ENCODE data around the gene WFIKKN2. TPM values are rescaled to one million over a fixed set of nuclear protein-coding genes. Genes with fewer than 3 reads are reported as not detected.

WFIKKN2 gene
- total RNA-seq, 1 donor from 2014 or later = 0.19 TPM

GRCh38 chr17:50807675-50808074 is 27.7 kb upstream of the WFIKKN2 start:
- DNase-seq (ENCODE audit: low spot score) = no peak
- intact Hi-C loops (cut with DNase I) = no loop called here

- intact Hi-C loops (cut with DNase I) = no loop called here
- DNase-seq (ENCODE audit: low spot score) = no peak
Observed at GRCh38 chr17:50808413-50808812, 27.0 kb upstream of the WFIKKN2 start.

- intact Hi-C loops (cut with DNase I) = no loop called here
- DNase-seq (ENCODE audit: low spot score) = no peak
Observed at GRCh38 chr17:50808888-50809287, 26.5 kb upstream of the WFIKKN2 start.

DNA sequence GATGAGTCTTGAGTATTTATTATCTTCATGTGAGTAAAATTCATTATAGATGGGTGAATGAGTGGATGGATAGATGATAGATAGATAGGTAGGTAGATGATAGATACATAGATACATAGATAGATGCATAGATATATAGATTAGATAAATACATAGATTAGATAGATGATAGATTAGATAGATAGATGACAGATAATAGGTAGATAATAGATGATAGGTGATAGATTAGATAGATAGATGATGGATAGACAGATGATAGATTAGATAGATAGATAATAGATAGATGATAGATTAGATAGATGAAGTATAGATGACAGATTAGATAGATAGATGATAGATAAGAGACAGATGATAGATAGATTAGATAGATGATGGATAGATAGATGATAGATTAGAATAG is 21.8 kb upstream of the WFIKKN2 start:
- intact Hi-C loops (cut with DNase I) = no loop called here
- DNase-seq (ENCODE audit: low spot score) = no peak

DNA sequence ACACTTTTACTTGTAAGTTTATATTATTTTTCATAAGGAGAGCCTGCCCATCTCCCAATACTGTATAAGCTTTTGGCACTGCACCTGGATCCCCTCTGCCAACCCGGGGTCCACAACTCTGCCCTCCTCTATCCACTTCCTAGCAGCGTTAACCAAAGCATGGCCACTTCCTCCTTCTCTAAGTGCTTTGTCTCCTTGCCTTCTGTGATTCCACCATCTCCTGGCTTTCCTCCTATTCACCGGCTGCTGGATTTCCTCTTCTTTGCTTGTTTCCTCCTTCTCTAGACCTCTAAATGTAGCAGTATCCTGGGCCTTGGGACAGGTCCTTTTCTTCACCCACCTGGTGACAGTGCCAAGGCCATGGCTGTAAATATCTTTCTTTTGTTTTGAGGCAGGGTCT is 20.0 kb upstream of the WFIKKN2 start:
- no peak for DNase-seq (ENCODE audit: low spot score)
- intact Hi-C loops (cut with DNase I) = no loop called here

- no peak for DNase-seq (ENCODE audit: low spot score)
- intact Hi-C loops (cut with DNase I) = no loop called here
Observed at GRCh38 chr17:50816271-50816670, 19.1 kb upstream of the WFIKKN2 start.

DNA sequence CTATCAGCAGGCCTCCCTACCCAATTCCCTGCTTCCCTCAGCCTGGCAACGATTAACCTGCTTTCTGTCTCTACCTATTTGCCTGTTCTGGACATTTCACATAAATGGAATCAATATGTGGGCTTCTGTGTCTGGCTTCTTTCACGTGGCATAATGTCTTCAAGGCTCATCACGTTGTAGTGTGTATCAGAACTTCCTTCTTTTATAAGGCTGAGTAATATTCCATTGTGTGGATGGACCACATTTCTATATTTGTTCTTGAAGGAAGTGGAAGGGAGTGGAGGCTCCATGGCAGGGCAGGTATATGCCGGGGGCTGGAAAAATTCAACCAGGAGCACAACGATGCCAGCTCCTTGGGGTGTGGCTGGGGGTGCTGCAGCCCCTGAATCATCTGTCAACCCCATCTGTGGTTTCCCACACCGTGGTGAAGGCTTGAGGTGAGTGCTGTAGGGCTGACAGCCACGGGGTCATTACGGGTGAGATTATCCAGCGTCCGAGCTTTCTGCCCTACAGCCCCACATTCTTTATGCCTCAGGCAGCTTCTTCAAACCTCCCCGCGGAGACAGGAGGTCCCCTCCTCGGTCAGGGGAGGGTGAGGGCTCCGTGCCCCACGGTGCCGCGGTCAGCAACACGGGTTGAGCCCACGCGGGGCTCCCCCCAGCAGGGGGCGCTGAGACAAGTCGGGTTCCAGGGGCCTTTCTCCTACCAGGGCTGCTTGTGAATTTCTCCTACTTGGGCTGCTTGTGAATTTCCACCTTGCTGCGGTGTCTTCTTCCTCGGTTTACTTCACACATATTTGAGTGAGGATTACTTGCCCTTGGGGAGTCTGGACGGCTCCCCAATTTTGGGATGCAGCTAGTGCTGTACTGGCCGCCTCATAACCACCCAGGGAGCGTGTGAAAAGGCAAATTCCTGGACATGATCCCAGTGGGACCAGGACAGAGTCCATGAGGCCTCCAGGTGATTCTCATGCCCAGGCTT is 18.3 kb upstream of the WFIKKN2 start:
- intact Hi-C loops (cut with DNase I) = no loop called here
- DNase-seq (ENCODE audit: low spot score) = no peak

- intact Hi-C loops (cut with DNase I) = no loop called here
- DNase-seq (ENCODE audit: low spot score) = no peak
Observed at GRCh38 chr17:50817838-50818237, 17.5 kb upstream of the WFIKKN2 start.

DNA sequence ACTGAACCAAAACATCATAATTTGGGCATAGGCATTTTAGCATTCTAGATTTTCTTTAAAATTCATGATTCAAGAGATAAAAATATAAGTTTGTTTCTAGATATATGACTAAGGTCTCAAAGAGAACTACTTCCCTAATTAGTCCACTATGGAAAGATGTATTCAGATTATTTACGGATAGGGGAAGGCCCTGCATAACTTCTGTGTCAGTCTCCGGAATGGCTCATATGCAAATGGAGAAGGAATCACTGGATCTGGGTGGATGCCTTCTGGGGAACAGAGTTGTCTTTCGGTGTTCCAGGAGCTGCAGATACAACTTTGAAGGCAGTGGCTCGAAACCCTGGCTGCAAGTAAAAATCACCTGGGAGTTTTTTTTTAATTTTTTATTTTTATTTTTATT is 17.1 kb upstream of the WFIKKN2 start:
- intact Hi-C loops (cut with DNase I) = no loop called here
- DNase-seq (ENCODE audit: low spot score) = no peak

DNA sequence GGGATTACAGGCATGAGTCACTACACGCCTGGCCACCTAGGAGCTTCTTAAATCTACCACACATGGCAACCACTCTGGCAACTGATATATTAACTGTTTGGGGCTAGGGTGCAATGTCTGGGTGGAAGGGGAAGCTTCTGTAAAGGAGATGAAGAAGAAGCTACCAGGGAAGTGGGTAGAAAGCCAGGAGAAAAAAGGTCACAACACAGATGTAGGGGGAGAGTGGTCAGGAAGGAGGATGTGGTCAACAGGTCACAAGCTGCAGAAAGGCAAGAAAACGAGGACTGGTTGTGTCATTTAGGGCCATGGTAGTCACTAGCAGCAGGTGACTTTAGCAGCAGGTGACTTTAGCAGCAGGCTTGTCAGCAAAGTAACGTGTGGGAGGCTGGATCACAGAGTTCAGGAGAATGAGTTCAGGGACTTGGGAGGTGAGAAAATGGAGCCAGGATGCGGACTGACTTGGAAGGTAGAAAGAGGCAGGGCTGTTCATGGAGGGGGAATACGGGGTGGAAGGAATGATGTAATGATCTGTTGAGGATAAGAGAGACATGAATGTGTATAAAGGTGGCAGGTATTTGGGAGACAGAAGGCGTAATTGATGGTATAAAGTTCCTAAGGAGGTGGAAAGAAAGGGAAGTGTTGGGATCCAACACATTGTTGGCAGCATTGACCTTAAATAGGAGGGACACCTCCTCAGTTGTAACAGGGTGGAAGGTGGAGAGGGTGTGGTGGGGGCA is 16.3 kb upstream of the WFIKKN2 start:
- intact Hi-C loops (cut with DNase I) = no loop called here
- DNase-seq (ENCODE audit: low spot score) = no peak

GRCh38 chr17:50820651-50821050 is 14.7 kb upstream of the WFIKKN2 start:
- intact Hi-C loops (cut with DNase I) = no loop called here
- no peak for DNase-seq (ENCODE audit: low spot score)

- no peak for DNase-seq (ENCODE audit: low spot score)
- intact Hi-C loops (cut with DNase I) = no loop called here
Observed at GRCh38 chr17:50822550-50822949, 12.8 kb upstream of the WFIKKN2 start.

DNA sequence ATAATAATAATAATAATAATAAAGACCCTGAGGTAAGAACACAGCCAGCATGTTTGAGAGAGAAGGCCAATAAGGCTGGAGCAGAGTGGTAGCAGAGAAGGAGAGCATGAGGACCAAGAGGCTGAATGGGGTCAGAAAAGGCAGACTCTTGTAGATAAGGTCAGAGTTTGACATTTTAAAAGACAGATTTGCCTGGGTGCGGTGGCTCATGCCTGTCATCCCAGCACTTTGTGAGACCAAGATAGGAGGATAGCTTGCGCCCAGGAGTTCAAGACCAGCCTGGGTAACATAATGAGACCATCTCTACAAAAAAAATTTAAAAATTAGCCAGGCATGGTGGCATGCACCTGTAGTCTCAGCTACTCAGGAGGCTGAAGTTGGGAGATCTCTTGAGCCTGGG is 11.0 kb upstream of the WFIKKN2 start:
- DNase-seq (ENCODE audit: low spot score) = no peak
- intact Hi-C loops (cut with DNase I) = no loop called here

DNA sequence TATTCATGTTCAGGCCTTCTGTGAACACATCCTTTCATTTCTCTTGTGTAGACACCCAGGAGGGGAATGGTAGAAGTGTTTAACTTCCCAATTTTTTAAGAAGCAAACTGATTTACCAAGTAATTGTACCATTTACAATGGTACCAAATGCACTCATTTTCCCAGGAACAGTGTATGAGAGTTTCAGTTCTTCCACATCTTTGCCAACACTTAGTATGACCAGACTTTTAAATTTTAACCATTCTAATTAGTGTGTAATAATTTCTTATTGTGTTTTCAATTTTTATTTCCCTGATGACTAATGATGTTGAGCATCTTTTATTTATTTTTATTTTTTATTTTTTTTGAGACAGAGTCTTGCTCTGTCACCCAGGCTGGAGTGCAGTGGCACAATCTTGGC is 10.2 kb upstream of the WFIKKN2 start:
- intact Hi-C loops (cut with DNase I) = no loop called here
- no peak for DNase-seq (ENCODE audit: low spot score)

DNA sequence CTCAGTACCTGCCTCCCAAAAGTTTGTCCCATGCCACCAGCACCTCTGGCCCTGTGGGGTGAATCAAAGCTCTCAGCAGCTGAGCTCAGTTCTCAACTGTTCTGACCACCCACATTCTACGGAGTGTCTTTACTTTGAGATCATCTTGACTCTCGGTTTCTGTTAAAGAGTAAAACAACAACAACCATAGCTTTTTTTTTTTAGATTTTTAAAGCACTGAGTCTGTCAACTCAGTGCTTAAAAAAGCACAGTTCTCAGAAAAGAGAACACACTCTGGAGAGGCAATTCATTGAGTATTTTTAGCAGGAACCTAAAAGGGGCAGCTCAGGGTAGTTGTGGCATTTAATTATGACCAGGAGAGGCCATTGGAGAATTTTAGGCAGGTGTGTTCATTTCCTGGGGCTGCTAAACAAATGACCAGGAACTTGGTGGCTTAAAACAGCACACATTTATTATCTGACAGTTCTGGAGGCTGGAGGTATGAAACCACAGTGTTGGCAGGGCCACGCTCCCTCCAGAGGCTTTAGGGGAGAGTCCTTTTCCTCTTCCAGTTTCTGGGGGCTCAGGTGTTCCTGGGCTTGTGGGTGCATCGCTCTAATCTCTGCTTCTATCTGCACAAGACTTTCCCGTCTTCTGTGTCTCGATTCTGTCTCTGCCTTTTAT is 6.7 kb upstream of the WFIKKN2 start:
- DNase-seq (ENCODE audit: low spot score) = no peak
- intact Hi-C loops (cut with DNase I) = no loop called here

GRCh38 chr17:50829332-50829731 is 6.1 kb upstream of the WFIKKN2 start:
- intact Hi-C loops (cut with DNase I) = no loop called here
- DNase-seq (ENCODE audit: low spot score) = no peak

GRCh38 chr17:50830352-50830751 is 5.0 kb upstream of the WFIKKN2 start:
- no peak for DNase-seq (ENCODE audit: low spot score)
- intact Hi-C loops (cut with DNase I) = no loop called here

DNA sequence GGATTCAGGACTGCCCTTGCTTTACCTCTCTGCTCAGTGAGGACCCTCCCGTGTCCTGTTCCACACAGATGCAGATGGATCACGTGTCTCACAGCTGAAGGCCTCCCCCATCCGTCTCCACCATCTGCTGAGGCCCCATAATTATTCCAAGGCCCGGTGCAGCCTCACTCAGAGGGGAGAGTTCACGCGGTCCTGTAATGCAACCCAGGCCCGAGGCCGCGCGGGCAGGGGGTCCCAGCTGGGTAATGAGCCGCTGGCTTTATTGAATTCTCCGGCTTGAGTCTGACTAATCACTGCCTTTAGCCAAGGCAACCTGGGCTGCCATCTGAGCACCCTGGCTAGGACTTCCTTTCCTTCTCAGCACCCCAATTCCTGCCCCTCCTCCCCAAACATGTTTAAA is 4.4 kb upstream of the WFIKKN2 start:
- DNase-seq (ENCODE audit: low spot score) = no peak
- intact Hi-C loops (cut with DNase I) = no loop called here

GRCh38 chr17:50831471-50831928 is 3.9 kb upstream of the WFIKKN2 start:
- intact Hi-C loops (cut with DNase I) = no loop called here
- no peak for DNase-seq (ENCODE audit: low spot score)

DNA sequence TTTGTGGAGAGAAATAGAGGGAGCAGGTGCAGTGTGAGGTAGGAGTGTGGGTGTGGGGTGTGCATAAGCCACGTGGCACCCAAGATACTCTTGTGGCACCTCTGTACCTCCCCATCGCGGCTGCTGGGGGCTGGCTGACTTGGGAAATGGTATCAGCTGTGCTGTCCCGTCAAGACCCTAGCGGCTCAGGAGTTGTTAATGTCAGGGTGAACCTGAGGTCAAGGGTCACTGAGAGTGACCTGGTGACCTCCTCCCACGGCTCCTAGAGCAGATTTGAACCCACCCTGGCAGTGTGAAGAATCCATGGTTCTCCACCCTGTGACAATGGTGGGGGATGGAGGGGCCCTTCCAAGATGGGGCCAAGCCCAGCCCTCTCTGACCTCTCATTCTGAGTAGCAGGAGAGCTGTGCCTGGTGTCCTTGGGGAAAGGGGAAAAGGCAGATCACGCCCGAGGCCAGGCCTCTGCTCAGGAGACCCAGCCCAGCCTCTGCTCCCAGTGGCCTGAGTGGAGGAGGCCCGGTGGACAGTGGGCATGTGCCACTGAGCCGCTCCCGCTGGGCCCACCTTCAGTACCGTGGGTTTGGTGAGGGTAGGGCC is 3.0 kb upstream of the WFIKKN2 start:
- DNase-seq (ENCODE audit: low spot score) = no peak
- intact Hi-C loops (cut with DNase I) = no loop called here

Measured in cardiac septum (tissue), 1 donor.